ENCODE measurements around the gene L1TD1.
"Not testable (repeated sequence)": the region's sequence is repeated elsewhere in the genome, so short reads cannot be mapped to it uniquely, and the experiment has no call there.

L1TD1 gene

GRCh38 chr1:62198781-62199125, 4.1 kb downstream of the L1TD1 start:
- no peak for DNase-seq

GRCh38 chr1:62207187-62207586, 12.5 kb downstream of the L1TD1 start:
- no peak for DNase-seq

- DNase-seq: no peak
Observed at GRCh38 chr1:62208087-62208486, 13.4 kb downstream of the L1TD1 start.

- DNase-seq: no peak
Observed at GRCh38 chr1:62208970-62209369, 14.3 kb downstream of the L1TD1 start.

- DNase-seq: no peak
Observed at GRCh38 chr1:62209931-62210595, 15.4 kb downstream of the L1TD1 start.

- DNase-seq: no peak
Observed at GRCh38 chr1:62210960-62211359, 16.3 kb downstream of the L1TD1 start.

- DNase-seq: no peak
Observed at GRCh38 chr1:62212411-62212810, 17.8 kb downstream of the L1TD1 start.

GRCh38 chr1:62213075-62213914, 18.6 kb downstream of the L1TD1 start:
- no peak for DNase-seq

GRCh38 chr1:62218604-62219003, 24.0 kb downstream of the L1TD1 start:
- no peak for DNase-seq

- not testable (repeated sequence) for DNase-seq
Observed at GRCh38 chr1:62220456-62220855, 25.8 kb downstream of the L1TD1 start.

- DNase-seq: no peak
Observed at GRCh38 chr1:62221171-62221570, 26.5 kb downstream of the L1TD1 start.

- no peak for DNase-seq
Observed at GRCh38 chr1:62222321-62222720, 27.7 kb downstream of the L1TD1 start.

GRCh38 chr1:62224182-62224581, 29.5 kb downstream of the L1TD1 start:
- DNase-seq: no peak

- DNase-seq: no peak
Observed at GRCh38 chr1:62227496-62227895, 32.8 kb downstream of the L1TD1 start.

- DNase-seq: no peak
Observed at GRCh38 chr1:62228136-62228882, 33.7 kb downstream of the L1TD1 start.

GRCh38 chr1:62228883-62229187, 34.2 kb downstream of the L1TD1 start:
- no peak for DNase-seq

- no peak for DNase-seq
Observed at GRCh38 chr1:62229468-62229867, 34.8 kb downstream of the L1TD1 start.

GRCh38 chr1:62229932-62230331, 35.3 kb downstream of the L1TD1 start:
- DNase-seq: no peak

GRCh38 chr1:62230718-62231117, 36.1 kb downstream of the L1TD1 start:
- DNase-seq: no peak

- DNase-seq: no peak
Observed at GRCh38 chr1:62232871-62233278, 38.2 kb downstream of the L1TD1 start.

- DNase-seq: no peak
Observed at GRCh38 chr1:62233926-62234450, 39.3 kb downstream of the L1TD1 start.

GRCh38 chr1:62234688-62235087, 40.0 kb downstream of the L1TD1 start:
- DNase-seq: peak; percentile 2

- no peak for DNase-seq
Observed at GRCh38 chr1:62235576-62235975, 40.9 kb downstream of the L1TD1 start.

GRCh38 chr1:62237361-62237760, 42.7 kb downstream of the L1TD1 start:
- no peak for DNase-seq

Data from activated CD4-positive, alpha-beta T cell treated with anti-CD3 and anti-CD28 coated beads, Interleukin-2, Interleukin-6, amounts not matched to agents 100 ng/mL and 50 ng/mL, durations not matched to agents 16 hours and 8 hours (primary cell).